Natural killer cell (primary cell): ENCODE measurements around the gene ARHGAP24. TPM values are rescaled to one million over a fixed set of nuclear protein-coding genes. Genes with fewer than 3 reads are reported as not detected.

Source experiments
- ATAC-seq, 3 donors: fragments of 150-1000 bp in 2 of 3; fragments of 200-7000 bp in 1 of 3; cut with Tn5 transposase; 1 replicate in 1 of 3; 2 replicates in 2 of 3; pipeline ENCODE4 v1.10.0; 2021; ENCODE audit warnings: mild to moderate bottlenecking in 2 of 3, moderate library complexity in 2 of 3
- DNase-seq, 2 donors: peaks; one replicate each; pipeline versions ENCODE4 v3.0.0 to v3.0.0-alpha.2; 2013 to 2021; ENCODE audit warnings: mixed read lengths in 1 of 2
- H3K27ac ChIP-seq: one replicate; pipeline ENCODE4 v1.5.1; 2013; ENCODE audit warnings: mild to moderate bottlenecking, low read length
- H3K27me3 ChIP-seq: one replicate; pipeline ENCODE4 v1.6.1; 2013; ENCODE audit warnings: low read length; ENCODE audit not compliant: control insufficient read depth, insufficient read depth
- H3K36me3 ChIP-seq: one replicate; pipeline ENCODE4 v1.6.1; 2013; ENCODE audit warnings: low read length; ENCODE audit not compliant: control insufficient read depth, insufficient read depth
- H3K4me1 ChIP-seq: one replicate; pipeline ENCODE4 v1.6.1; 2013; ENCODE audit warnings: low read length; ENCODE audit not compliant: control insufficient read depth, insufficient read depth
- H3K4me3 ChIP-seq: one replicate; pipeline ENCODE4 v1.5.1; 2013; ENCODE audit warnings: low read length
- H3K9me3 ChIP-seq: one replicate; pipeline ENCODE4 v1.6.1; 2013; ENCODE audit warnings: low read length; ENCODE audit not compliant: control insufficient read depth, insufficient read depth
- H3K27ac Mint-ChIP-seq, 2 donors: one replicate each; pipeline ENCODE4 v1.8.0; 2022; ENCODE audit warnings: mild to moderate bottlenecking in 2 of 2, mixed read lengths in 2 of 2, moderate library complexity in 1 of 2
- H3K27me3 Mint-ChIP-seq, 2 donors: one replicate each; pipeline ENCODE4 v1.8.0; 2022; ENCODE audit warnings: low read depth in 2 of 2, mixed read lengths in 2 of 2
- H3K36me3 Mint-ChIP-seq: one replicate; pipeline ENCODE4 v1.8.0; 2022; ENCODE audit warnings: mixed read lengths
- H3K4me1 Mint-ChIP-seq, 2 donors: one replicate each; pipeline ENCODE4 v1.8.0; 2022; ENCODE audit warnings: mixed read lengths in 2 of 2
- H3K4me3 Mint-ChIP-seq: one replicate; pipeline ENCODE4 v1.8.0; 2022; ENCODE audit warnings: mild to moderate bottlenecking, moderate library complexity, mixed read lengths
- H3K9me3 Mint-ChIP-seq, 2 donors: one replicate each; pipeline ENCODE4 v1.8.0; 2022; ENCODE audit warnings: mixed read lengths in 2 of 2
- CTCF ChIP-seq: fragments of 200-600 bp; IDR thresholded peaks from one replicate; pipeline ENCODE4 v1.8.0; 2022; ENCODE audit warnings: antibody characterized with exemption
- WGBS: methylation state at CpG from one replicate; pipeline ENCODE4 v1.1.7; 2013; ENCODE audit warnings: missing lambda C conversion rate; ENCODE audit not compliant: insufficient coverage; 5-methylcytosine and 5-hydroxymethylcytosine counted together
- intact Hi-C: fragments of 100-400 bp; cut with micrococcal nuclease; formaldehyde crosslinking; loops from one replicate; pipeline ENCODE4 v1.14.2; 2022
- total RNA-seq, 4 donors: library from RNA; stranded (reverse); fragments of 120-200 nt in 1 of 4; gene quantifications; one replicate each; pipeline versions ENCODE4 v1.2.3 to v1.2.4, GENCODE V29; 2013 to 2022

ARHGAP24 gene
- total RNA-seq, 3 donors from 2014 or later (not counting 1 experiment from before 2014, with no cell fraction given), result 1.7 to 3.6 (median 1.7) TPM

GRCh38 chr4:85491527-85491926 is 16.6 kb downstream of the ARHGAP24 start:
- intact Hi-C loops, result no loop called here
- no peaks in the 10 kb centered on the region for H3K4me1 ChIP-seq
- Mint-ChIP-seq H3K27me3 (no peaks in the 10 kb centered on the region), H3K9me3 (peaks cover 13 to 16% of the 10 kb centered on the region in 2 donors), H3K36me3 (no peaks in the 10 kb centered on the region), H3K4me3 (no peak overlapping the region), H3K4me1 (no peaks in the 10 kb centered on the region), H3K27ac (no peak overlapping the region)
- no peak overlapping the region for H3K27ac ChIP-seq
- no peak for TF ChIP-seq CTCF
- H3K27me3 ChIP-seq, result no peaks in the 10 kb centered on the region
- no peaks in the 10 kb centered on the region for H3K9me3 ChIP-seq
- no peaks in the 10 kb centered on the region for H3K36me3 ChIP-seq
- ATAC-seq, result no peak
- no peak for DNase-seq
- no peak overlapping the region for H3K4me3 ChIP-seq

GRCh38 chr4:85492336-85492735 is 17.4 kb downstream of the ARHGAP24 start:
- H3K27ac Mint-ChIP-seq, result no peak overlapping the region
- H3K4me3 Mint-ChIP-seq, result no peak overlapping the region
- H3K36me3 Mint-ChIP-seq, result no peaks in the 10 kb centered on the region
- H3K9me3 ChIP-seq, result no peaks in the 10 kb centered on the region
- no peak for ATAC-seq
- H3K27me3 Mint-ChIP-seq, result no peaks in the 10 kb centered on the region
- no peaks in the 10 kb centered on the region for H3K4me1 ChIP-seq
- no peak for DNase-seq
- no peak for TF ChIP-seq CTCF
- no peaks in the 10 kb centered on the region for H3K36me3 ChIP-seq
- intact Hi-C loops, result no loop called here
- H3K27me3 ChIP-seq, result no peaks in the 10 kb centered on the region
- no peak overlapping the region for H3K4me3 ChIP-seq
- no peak overlapping the region for H3K27ac ChIP-seq
- 71% methylated on average over 1 of the region's 1 CpG for WGBS
- H3K4me1 Mint-ChIP-seq, result no peaks in the 10 kb centered on the region
- peaks cover 13 to 16% of the 10 kb centered on the region in 2 donors for H3K9me3 Mint-ChIP-seq

GRCh38 chr4:85495621-85496020 is 20.7 kb downstream of the ARHGAP24 start:
- no peaks in the 10 kb centered on the region for H3K36me3 ChIP-seq
- no peak for TF ChIP-seq CTCF
- intact Hi-C loops, result no loop called here
- Mint-ChIP-seq H3K4me3 (no peak overlapping the region), H3K36me3 (no peaks in the 10 kb centered on the region), H3K4me1 (no peaks in the 10 kb centered on the region), H3K9me3 (peaks cover 13 to 19% of the 10 kb centered on the region in 2 donors), H3K27me3 (no peaks in the 10 kb centered on the region), H3K27ac (no peak overlapping the region)
- H3K27me3 ChIP-seq, result no peaks in the 10 kb centered on the region
- H3K27ac ChIP-seq, result no peak overlapping the region
- H3K9me3 ChIP-seq, result no peaks in the 10 kb centered on the region
- ATAC-seq, result no peak
- H3K4me3 ChIP-seq, result no peak overlapping the region
- peaks cover 5% of the 10 kb centered on the region for H3K4me1 ChIP-seq
- 88% methylated on average over 3 of the region's 3 CpGs for WGBS
- DNase-seq, result no peak

DNA sequence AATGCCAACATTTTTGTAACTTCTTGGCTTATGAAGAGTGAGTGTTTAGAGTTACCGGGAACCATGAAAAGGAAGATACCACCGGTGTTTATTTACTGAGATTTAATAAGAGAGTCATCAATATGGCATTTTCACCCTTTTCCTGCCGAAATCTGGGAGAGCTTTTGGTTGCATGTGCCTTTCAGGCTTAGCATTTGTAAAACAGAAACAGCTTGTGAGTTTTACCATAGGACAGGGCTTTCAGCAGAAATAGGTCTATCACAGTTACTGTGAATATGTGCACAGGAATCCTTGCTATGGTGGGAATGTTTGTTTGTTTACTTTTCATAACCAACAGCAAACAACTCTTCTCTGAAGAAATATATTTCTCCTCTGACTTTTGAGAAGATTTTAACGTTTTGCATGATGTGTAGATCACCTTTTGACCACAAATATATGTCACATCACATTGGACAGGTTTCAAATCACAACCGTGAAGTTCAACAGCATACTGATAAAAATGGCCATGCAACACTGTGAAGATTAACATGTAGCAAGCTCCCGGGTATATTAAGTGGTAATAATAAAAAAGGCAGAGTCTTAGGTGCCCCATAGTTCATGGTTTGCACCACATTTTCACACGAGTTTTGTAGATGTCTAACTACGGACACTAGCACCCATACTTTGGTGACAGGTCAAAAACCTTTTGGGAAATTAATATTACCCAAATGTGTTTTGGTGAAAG is 21.3 kb downstream of the ARHGAP24 start:
- intact Hi-C loops, result no loop called here
- no peaks in the 10 kb centered on the region for H3K9me3 ChIP-seq
- Mint-ChIP-seq H3K4me3 (no peak overlapping the region), H3K27ac (no peak overlapping the region), H3K27me3 (no peaks in the 10 kb centered on the region), H3K36me3 (no peaks in the 10 kb centered on the region), H3K4me1 (no peaks in the 10 kb centered on the region), H3K9me3 (peaks cover 13 to 19% of the 10 kb centered on the region in 2 donors)
- H3K4me3 ChIP-seq, result no peak overlapping the region
- H3K27ac ChIP-seq, result no peak overlapping the region
- H3K27me3 ChIP-seq, result no peaks in the 10 kb centered on the region
- no peak for TF ChIP-seq CTCF
- H3K36me3 ChIP-seq, result no peaks in the 10 kb centered on the region
- WGBS, result 78% methylated on average over 8 of the region's 8 CpGs
- no peak for DNase-seq
- no peak for ATAC-seq
- peaks cover 5% of the 10 kb centered on the region for H3K4me1 ChIP-seq
